ENCODE measurements around the gene DNAH2. TPM values are rescaled to one million over a fixed set of nuclear protein-coding genes. Genes with fewer than 3 reads are reported as not detected.

The DNAH2 gene
- total RNA-seq, 1 experiment from 2014 or later = 0.15 TPM

- peak within 1 kb of the TSS; percentile 94 for H3K18ac ChIP-seq (ENCODE audit: insufficient read length, low read depth, low read length)
- no peak within 1 kb of the TSS for H2BK15ac ChIP-seq (ENCODE audit: low read depth, low read length)
- no peak within 1 kb of the TSS for H2BK12ac ChIP-seq (ENCODE audit: insufficient read length, low read depth, low read length)
- no peak within 1 kb of the TSS for H3K27ac ChIP-seq (ENCODE audit: insufficient read length, low read depth, low read length)
- H2AFZ ChIP-seq (ENCODE audit: low read length) = no peak within 1 kb of the TSS
- no peaks in the 10 kb centered on the region for H4K20me1 ChIP-seq (ENCODE audit: control insufficient read depth, insufficient read depth, insufficient read length)
- no peak within 1 kb of the TSS for H3K4ac ChIP-seq (ENCODE audit: low read depth, low read length)
- peak within 1 kb of the TSS; percentile 89 for H3K9ac ChIP-seq (ENCODE audit: extremely low read depth, insufficient read length, low read length)
- H3K23me2 ChIP-seq (ENCODE audit: insufficient read length, low read depth, low read length, poor library complexity, severe bottlenecking) = peaks cover 29% of the 10 kb centered on the region
- H3T11ph ChIP-seq (ENCODE audit: low read length) = no peak within 1 kb of the TSS
- H3K79me2 ChIP-seq (ENCODE audit: insufficient read depth, low read length) = no peaks in the 10 kb centered on the region
- H3K79me1 ChIP-seq (ENCODE audit: insufficient read depth, low read depth, low read length, poor library complexity, severe bottlenecking) = no peaks in the 10 kb centered on the region
- H3K27me3 Mint-ChIP-seq (ENCODE audit: low read depth) = peaks cover 15% of the 10 kb centered on the region
- TF ChIP-seq CTCF (conservative IDR thresholded peaks at IDR 0.05) = peak; percentile 27; the same call in 2 of the 3 replicates
- peak within 1 kb of the TSS; percentile 97 for H3K4me2 ChIP-seq (ENCODE audit: insufficient read depth, insufficient read length, low read length)
- H3K14ac ChIP-seq (ENCODE audit: insufficient read depth, low read length) = peak within 1 kb of the TSS; percentile 92
- 0 out of 5 replicates have a peak, but pooled peaks cover 0 to 3% of the 10 kb centered on the region in 2 experiments for H3K9me3 Mint-ChIP-seq
- no peaks in the 10 kb centered on the region for H3K9me3 ChIP-seq (ENCODE audit: control insufficient read depth, low read depth, low read length)
- H3K4me1 ChIP-seq (ENCODE audit: insufficient read depth, low read length) = no peaks in the 10 kb centered on the region; the same call in 1 of the 2 replicates
- no peak within 1 kb of the TSS for H3K27ac Mint-ChIP-seq
- peak; percentile 100 for DNase-seq
- no peak within 1 kb of the TSS for H2BK5ac ChIP-seq (ENCODE audit: insufficient read length, low read length)
- no peak within 1 kb of the TSS for H2AK5ac ChIP-seq (ENCODE audit: insufficient read length, low read length)
- H4K91ac ChIP-seq (ENCODE audit: insufficient read length, low read depth, low read length) = no peak within 1 kb of the TSS
- H2BK20ac ChIP-seq (ENCODE audit: low read depth, low read length, poor library complexity, severe bottlenecking) = no peak within 1 kb of the TSS
- no peak within 1 kb of the TSS for H2BK120ac ChIP-seq (ENCODE audit: low read depth, low read length, poor library complexity, severe bottlenecking)
- H3K4me3 Mint-ChIP-seq = no peak within 1 kb of the TSS
- H3K36me3 Mint-ChIP-seq (ENCODE audit: insufficient read depth in 1 of 3, low read depth in 3 of 3) = peaks cover 0 to 29% (median 14%) of the 10 kb centered on the region in 3 experiments; a peak in 4 of 7 replicates
- WGBS (ENCODE audit: extremely low coverage, insufficient read length, low lambda C conversion rate) = no CpG with 5 or more reads among the region's 64 CpGs
- H3K27me3 ChIP-seq (ENCODE audit: insufficient read depth, low read length) = peaks cover 28% of the 10 kb centered on the region; the same call in 1 of the 2 replicates
- no peak within 1 kb of the TSS for H4K5ac ChIP-seq (ENCODE audit: insufficient read length, low read depth, low read length)
- no peak within 1 kb of the TSS for H3K23ac ChIP-seq (ENCODE audit: insufficient read length, low read depth, low read length)
- peaks cover 15 to 27% of the 10 kb centered on the region in 2 experiments for H3K4me1 Mint-ChIP-seq
- H4K8ac ChIP-seq (replicated peaks; ENCODE audit: insufficient read length, low read depth, low read length) = no peak within 1 kb of the TSS
- no peak within 1 kb of the TSS for H3K56ac ChIP-seq (ENCODE audit: insufficient read length, low read depth, low read length)
These were observed 139.5 kb downstream of the DNAH2 start, which contains the start of gene NAA38 for GRCh38 chr17:7856811-7857712. NAA38 (minus strand) TSS chr17:7857559; CDS start chr17:7857463, 96 bp downstream.
